Activated CD4-positive, alpha-beta T cell treated with anti-CD3 and anti-CD28 coated beads, Interleukin-2, amount 50 U/mL, for 4 hours (primary cell): ENCODE data around the gene CCDC7.
"Not testable (repeated sequence)": the region's sequence is repeated elsewhere in the genome, so short reads cannot be mapped to it uniquely, and the experiment has no call there.

Experiments
- DNase-seq, 2 experiments: peaks; one replicate each; pipeline ENCODE4 v3.0.0-alpha.2; 2020

The CCDC7 gene

DNA sequence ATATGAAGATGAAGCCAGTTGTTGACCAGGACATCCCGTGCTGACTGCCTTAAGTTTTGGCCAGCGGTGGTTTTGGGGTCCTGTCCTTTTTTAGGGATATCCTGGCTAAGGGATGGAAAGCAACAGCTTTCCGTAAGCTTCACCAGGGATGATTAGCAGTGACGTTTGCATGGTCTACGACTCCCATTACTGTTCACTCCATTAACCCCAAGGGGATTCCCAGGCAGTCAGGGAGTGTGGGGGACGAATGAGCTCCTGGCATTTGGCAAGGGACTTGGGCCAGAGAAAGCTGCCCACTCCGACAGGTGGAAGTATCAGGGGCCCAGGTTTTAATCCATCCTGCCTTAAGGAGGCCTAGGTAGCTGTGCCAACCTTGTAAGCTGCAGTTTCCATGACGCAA lies 445.3 kb downstream of the CCDC7 start:
- no peak for DNase-seq

DNA sequence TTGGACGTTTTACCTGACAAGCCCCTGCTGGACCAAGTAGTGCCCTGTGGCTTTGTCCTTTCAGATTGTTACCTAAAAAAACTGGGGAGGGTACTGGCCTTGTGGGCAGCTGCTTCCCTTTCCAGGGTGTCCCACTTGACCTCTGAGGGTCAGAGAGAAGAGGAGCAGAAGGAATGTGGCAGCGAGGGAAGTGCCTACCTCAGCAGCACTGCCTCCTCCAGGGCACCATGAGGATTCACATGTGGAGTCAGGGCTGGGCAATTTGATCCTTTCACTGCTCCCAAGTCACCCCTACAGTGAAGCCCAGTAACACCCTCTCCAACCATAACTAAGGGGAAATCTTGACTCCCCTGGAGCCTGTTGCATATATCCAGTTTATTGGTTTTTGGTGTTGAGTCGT lies 447.5 kb downstream of the CCDC7 start:
- no peak for DNase-seq

- no peak for DNase-seq
These were observed 448.1 kb downstream of the CCDC7 start for GRCh38 chr10:32893916-32894664.

GRCh38 chr10:32895200-32895968 lies 449.4 kb downstream of the CCDC7 start:
- not testable (repeated sequence) for DNase-seq

- no peak for DNase-seq
These were observed 455.9 kb downstream of the CCDC7 start for GRCh38 chr10:32901815-32902214.

DNA sequence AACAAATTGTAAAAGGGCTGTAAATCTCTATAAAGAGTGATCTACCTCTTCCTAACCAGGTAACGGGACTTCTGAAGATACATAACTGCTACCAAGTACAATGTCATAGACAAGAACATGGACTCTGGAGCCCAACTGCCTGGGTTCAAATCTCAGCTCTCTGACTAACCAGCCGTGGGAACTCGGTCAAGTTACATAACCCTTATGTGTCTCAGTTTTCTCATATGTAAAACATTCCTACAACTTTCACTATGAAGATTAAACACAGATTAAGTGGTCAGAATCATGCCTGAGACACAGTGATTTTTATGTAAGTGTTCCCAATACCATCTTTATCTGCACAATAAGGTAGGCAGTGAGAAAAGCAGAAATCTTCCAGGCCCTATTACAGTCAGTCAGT lies 459.5 kb downstream of the CCDC7 start:
- no peak for DNase-seq

DNA sequence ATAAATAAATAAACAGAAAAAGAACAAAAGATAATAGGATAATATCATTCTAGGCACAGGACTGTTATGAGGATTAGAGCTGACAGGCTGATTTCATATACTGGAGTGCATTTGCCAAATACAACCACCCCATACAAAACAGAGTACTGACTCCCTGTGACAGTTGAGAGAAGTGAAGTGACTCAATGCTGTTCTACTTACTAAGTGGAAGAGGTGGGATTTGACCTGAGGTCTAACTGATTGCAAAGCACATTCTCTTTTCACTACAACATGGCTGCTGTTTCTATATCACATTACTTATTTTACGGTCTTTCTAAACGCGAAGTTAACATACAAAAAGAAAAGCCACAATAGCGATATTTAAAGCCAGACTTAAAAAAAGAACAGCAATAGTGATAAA lies 460.7 kb downstream of the CCDC7 start:
- no peak for DNase-seq

DNA sequence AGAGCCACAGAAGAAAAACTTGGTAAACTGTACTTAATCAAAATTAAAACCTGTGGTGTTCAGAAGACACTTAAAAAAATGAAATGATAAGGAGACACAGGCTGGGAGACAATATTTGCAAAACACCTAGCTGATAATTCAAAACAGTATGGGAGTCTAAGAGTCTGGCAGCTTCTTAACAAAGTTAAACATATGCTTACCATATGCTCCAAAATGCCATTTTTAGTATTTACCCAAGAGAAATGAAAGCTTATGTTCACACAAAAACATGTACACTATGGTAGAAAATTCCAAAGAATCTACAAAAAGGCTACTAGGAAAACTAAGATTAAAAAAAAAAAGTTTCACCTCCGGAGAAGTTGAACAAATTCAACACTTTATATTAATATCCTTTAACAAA lies 463.5 kb downstream of the CCDC7 start:
- no peak for DNase-seq

- not testable (repeated sequence) for DNase-seq
These were observed 464.0 kb downstream of the CCDC7 start for GRCh38 chr10:32909970-32910369.

GRCh38 chr10:32911285-32912016 lies 465.5 kb downstream of the CCDC7 start:
- DNase-seq: no peak

- not testable (repeated sequence) for DNase-seq
These were observed 471.9 kb downstream of the CCDC7 start for GRCh38 chr10:32917817-32918216.

DNA sequence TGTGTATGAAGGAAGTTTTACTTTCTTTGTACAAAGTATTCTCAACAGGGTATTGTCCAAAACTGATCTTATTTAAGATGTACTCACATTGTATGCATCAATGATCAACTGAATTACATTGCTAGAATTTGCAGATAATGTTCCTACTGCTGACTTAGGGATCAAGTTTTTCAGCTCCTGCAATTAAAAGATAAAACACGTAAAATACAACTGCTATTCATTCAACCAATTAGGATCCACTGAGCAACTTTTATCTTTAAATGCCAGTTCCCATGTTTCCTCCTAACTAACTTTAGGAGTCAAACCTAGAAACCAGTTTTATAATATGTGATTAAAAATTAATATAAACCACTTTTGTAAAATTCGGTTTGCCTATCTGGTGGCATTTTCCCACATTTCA lies 476.2 kb downstream of the CCDC7 start:
- DNase-seq: no peak

GRCh38 chr10:32923134-32923533 lies 477.2 kb downstream of the CCDC7 start:
- DNase-seq: no peak

DNA sequence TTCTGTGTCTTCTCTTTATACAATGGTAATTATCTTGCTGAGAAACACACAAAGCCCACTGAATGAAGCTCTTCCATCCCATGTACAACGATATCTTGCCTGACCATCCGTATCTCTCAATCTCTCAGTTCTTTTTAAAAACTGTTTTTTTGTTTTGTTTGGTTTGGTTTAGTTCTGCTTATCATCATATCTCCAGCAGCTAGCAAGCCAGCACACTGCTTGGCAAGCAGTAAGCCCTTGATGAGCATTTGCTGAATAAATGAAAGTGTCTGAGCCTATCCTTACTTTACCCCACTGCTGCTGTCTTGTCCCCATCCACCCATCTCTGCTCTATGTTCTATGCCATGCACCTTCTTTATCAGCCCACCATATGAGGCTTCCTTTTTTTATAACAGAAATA lies 477.9 kb downstream of the CCDC7 start:
- DNase-seq: no peak
